Measurements from ENCODE around the gene SYNM. TPM values are rescaled to one million over a fixed set of nuclear protein-coding genes. Genes with fewer than 3 reads are reported as not detected.
A peak's percentile ranks its signal among the peaks of the same experiment; 100 is the strongest.

SYNM gene
- total RNA-seq, 1 experiment from 2014 or later: not detected

- H3K9me3 ChIP-seq (ENCODE audit: low read length): no peaks in the 10 kb centered on the region
- H3K79me2 ChIP-seq (ENCODE audit: low read length): no peaks in the 10 kb centered on the region
- H3K9me2 ChIP-seq (replicated peaks; ENCODE audit: insufficient read depth, low read length): no peaks in the 10 kb centered on the region
- peak overlapping the region; percentile 21; the same call in 1 of the 2 replicates for H3K4me3 ChIP-seq (ENCODE audit: low read length)
- H3K27me3 ChIP-seq (ENCODE audit: low read length): no peaks in the 10 kb centered on the region
- H3K4me1 ChIP-seq (ENCODE audit: low read length): peaks cover 6% of the 10 kb centered on the region
- no peak overlapping the region for H2AFZ ChIP-seq (ENCODE audit: low read length)
- no peaks in the 10 kb centered on the region for H4K20me1 ChIP-seq (ENCODE audit: insufficient read depth, low read depth, low read length)
- peak; percentile 87 for DNase-seq
- peak overlapping the region; percentile 42 for H3K4me2 ChIP-seq (ENCODE audit: low read depth, low read length, poor library complexity, severe bottlenecking)
- no peaks in the 10 kb centered on the region for H3K36me3 ChIP-seq (ENCODE audit: insufficient read depth, low read length)
- peak overlapping the region; percentile 30; the same call in 1 of the 2 replicates for H3K9ac ChIP-seq (ENCODE audit: low read length)
- no peak overlapping the region for H3K27ac ChIP-seq (ENCODE audit: low read length)
Measured at GRCh38 chr15:99076555-99077308, 28.1 kb upstream of the SYNM start.

- Histone ChIP-seq H3K9me3 (ENCODE audit: low read length) (no peaks in the 10 kb centered on the region), H3K36me3 (ENCODE audit: insufficient read depth, low read length) (no peaks in the 10 kb centered on the region), H3K9me2 (replicated peaks; ENCODE audit: insufficient read depth, low read length) (no peaks in the 10 kb centered on the region), H3K4me2 (ENCODE audit: low read depth, low read length, poor library complexity, severe bottlenecking) (no peak overlapping the region), H3K4me3 (ENCODE audit: low read length) (no peak overlapping the region), H3K79me2 (ENCODE audit: low read length) (no peaks in the 10 kb centered on the region), H3K27me3 (ENCODE audit: low read length) (no peaks in the 10 kb centered on the region), H3K4me1 (ENCODE audit: low read length) (no peaks in the 10 kb centered on the region), H4K20me1 (ENCODE audit: insufficient read depth, low read depth, low read length) (no peaks in the 10 kb centered on the region), H2AFZ (ENCODE audit: low read length) (no peak overlapping the region), H3K9ac (ENCODE audit: low read length) (no peak overlapping the region), H3K27ac (ENCODE audit: low read length) (no peak overlapping the region)
- DNase-seq: no peak
Measured at GRCh38 chr15:99082798-99083197, 22.1 kb upstream of the SYNM start.

GRCh38 chr15:99084965-99085364, 19.9 kb upstream of the SYNM start:
- Histone ChIP-seq H3K9me3 (ENCODE audit: low read length) (no peaks in the 10 kb centered on the region), H4K20me1 (ENCODE audit: insufficient read depth, low read depth, low read length) (no peaks in the 10 kb centered on the region), H3K36me3 (ENCODE audit: insufficient read depth, low read length) (no peaks in the 10 kb centered on the region), H3K27ac (ENCODE audit: low read length) (no peak overlapping the region), H2AFZ (ENCODE audit: low read length) (no peak overlapping the region), H3K4me1 (ENCODE audit: low read length) (peaks cover 4% of the 10 kb centered on the region), H3K9ac (ENCODE audit: low read length) (no peak overlapping the region), H3K4me3 (ENCODE audit: low read length) (no peak overlapping the region), H3K9me2 (replicated peaks; ENCODE audit: insufficient read depth, low read length) (no peaks in the 10 kb centered on the region), H3K4me2 (ENCODE audit: low read depth, low read length, poor library complexity, severe bottlenecking) (no peak overlapping the region), H3K27me3 (ENCODE audit: low read length) (no peaks in the 10 kb centered on the region), H3K79me2 (ENCODE audit: low read length) (no peaks in the 10 kb centered on the region)
- DNase-seq: no peak

- Histone ChIP-seq H3K36me3 (ENCODE audit: insufficient read depth, low read length) (no peaks in the 10 kb centered on the region), H3K4me2 (ENCODE audit: low read depth, low read length, poor library complexity, severe bottlenecking) (no peak overlapping the region), H3K9me2 (replicated peaks; ENCODE audit: insufficient read depth, low read length) (no peaks in the 10 kb centered on the region), H3K4me1 (ENCODE audit: low read length) (peaks cover 11% of the 10 kb centered on the region), H3K79me2 (ENCODE audit: low read length) (no peaks in the 10 kb centered on the region), H3K27me3 (ENCODE audit: low read length) (no peaks in the 10 kb centered on the region), H2AFZ (ENCODE audit: low read length) (no peak overlapping the region), H3K4me3 (ENCODE audit: low read length) (no peak overlapping the region), H3K9ac (ENCODE audit: low read length) (no peak overlapping the region), H4K20me1 (ENCODE audit: insufficient read depth, low read depth, low read length) (no peaks in the 10 kb centered on the region), H3K27ac (ENCODE audit: low read length) (no peak overlapping the region), H3K9me3 (ENCODE audit: low read length) (no peaks in the 10 kb centered on the region)
- DNase-seq: no peak
Measured at GRCh38 chr15:99085413-99086326, 19.2 kb upstream of the SYNM start.

- H3K27ac ChIP-seq (ENCODE audit: low read length): no peak overlapping the region
- no peak for DNase-seq
- no peaks in the 10 kb centered on the region for H3K27me3 ChIP-seq (ENCODE audit: low read length)
- no peaks in the 10 kb centered on the region for H3K79me2 ChIP-seq (ENCODE audit: low read length)
- H3K9me3 ChIP-seq (ENCODE audit: low read length): no peaks in the 10 kb centered on the region
- H4K20me1 ChIP-seq (ENCODE audit: insufficient read depth, low read depth, low read length): no peaks in the 10 kb centered on the region
- no peaks in the 10 kb centered on the region for H3K9me2 ChIP-seq (replicated peaks; ENCODE audit: insufficient read depth, low read length)
- H2AFZ ChIP-seq (ENCODE audit: low read length): no peak overlapping the region
- no peak overlapping the region for H3K4me2 ChIP-seq (ENCODE audit: low read depth, low read length, poor library complexity, severe bottlenecking)
- H3K4me1 ChIP-seq (ENCODE audit: low read length): peaks cover 16% of the 10 kb centered on the region
- no peaks in the 10 kb centered on the region for H3K36me3 ChIP-seq (ENCODE audit: insufficient read depth, low read length)
- H3K9ac ChIP-seq (ENCODE audit: low read length): no peak overlapping the region
- no peak overlapping the region for H3K4me3 ChIP-seq (ENCODE audit: low read length)
Measured at GRCh38 chr15:99086327-99086667, 18.6 kb upstream of the SYNM start.

GRCh38 chr15:99087405-99087943, 17.4 kb upstream of the SYNM start:
- Histone ChIP-seq H3K79me2 (ENCODE audit: low read length) (no peaks in the 10 kb centered on the region), H3K4me2 (ENCODE audit: low read depth, low read length, poor library complexity, severe bottlenecking) (no peak overlapping the region), H3K4me3 (ENCODE audit: low read length) (no peak overlapping the region), H3K9ac (ENCODE audit: low read length) (no peak overlapping the region), H3K4me1 (ENCODE audit: low read length) (peaks cover 16% of the 10 kb centered on the region), H3K27me3 (ENCODE audit: low read length) (no peaks in the 10 kb centered on the region), H3K9me2 (replicated peaks; ENCODE audit: insufficient read depth, low read length) (no peaks in the 10 kb centered on the region), H2AFZ (ENCODE audit: low read length) (no peak overlapping the region), H4K20me1 (ENCODE audit: insufficient read depth, low read depth, low read length) (no peaks in the 10 kb centered on the region), H3K36me3 (ENCODE audit: insufficient read depth, low read length) (no peaks in the 10 kb centered on the region), H3K27ac (ENCODE audit: low read length) (no peak overlapping the region), H3K9me3 (ENCODE audit: low read length) (no peaks in the 10 kb centered on the region)
- DNase-seq: no peak

GRCh38 chr15:99090011-99090699, 14.7 kb upstream of the SYNM start:
- Histone ChIP-seq H3K9me3 (ENCODE audit: low read length) (no peaks in the 10 kb centered on the region), H3K4me2 (ENCODE audit: low read depth, low read length, poor library complexity, severe bottlenecking) (peak overlapping the region; percentile 52), H3K36me3 (ENCODE audit: insufficient read depth, low read length) (no peaks in the 10 kb centered on the region), H3K27ac (ENCODE audit: low read length) (no peak overlapping the region), H3K79me2 (ENCODE audit: low read length) (no peaks in the 10 kb centered on the region), H2AFZ (ENCODE audit: low read length) (no peak overlapping the region), H3K4me1 (ENCODE audit: low read length) (peaks cover 16% of the 10 kb centered on the region), H3K9me2 (replicated peaks; ENCODE audit: insufficient read depth, low read length) (no peaks in the 10 kb centered on the region), H3K9ac (ENCODE audit: low read length) (no peak overlapping the region), H3K4me3 (ENCODE audit: low read length) (no peak overlapping the region; the same call in 1 of the 2 replicates), H3K27me3 (ENCODE audit: low read length) (no peaks in the 10 kb centered on the region), H4K20me1 (ENCODE audit: insufficient read depth, low read depth, low read length) (no peaks in the 10 kb centered on the region)
- peak; percentile 87 for DNase-seq

- H3K4me1 ChIP-seq (ENCODE audit: low read length): peaks cover 16% of the 10 kb centered on the region
- H2AFZ ChIP-seq (ENCODE audit: low read length): no peak overlapping the region
- no peaks in the 10 kb centered on the region for H4K20me1 ChIP-seq (ENCODE audit: insufficient read depth, low read depth, low read length)
- H3K9ac ChIP-seq (ENCODE audit: low read length): no peak overlapping the region
- H3K9me3 ChIP-seq (ENCODE audit: low read length): no peaks in the 10 kb centered on the region
- H3K4me3 ChIP-seq (ENCODE audit: low read length): no peak overlapping the region
- no peaks in the 10 kb centered on the region for H3K79me2 ChIP-seq (ENCODE audit: low read length)
- H3K4me2 ChIP-seq (ENCODE audit: low read depth, low read length, poor library complexity, severe bottlenecking): peak overlapping the region; percentile 52
- no peaks in the 10 kb centered on the region for H3K9me2 ChIP-seq (replicated peaks; ENCODE audit: insufficient read depth, low read length)
- H3K27me3 ChIP-seq (ENCODE audit: low read length): no peaks in the 10 kb centered on the region
- no peaks in the 10 kb centered on the region for H3K36me3 ChIP-seq (ENCODE audit: insufficient read depth, low read length)
- no peak overlapping the region for H3K27ac ChIP-seq (ENCODE audit: low read length)
- DNase-seq: no peak
Measured at GRCh38 chr15:99090938-99091337, 13.9 kb upstream of the SYNM start.

Measured in Karpas-422 (cell line).